HepG2 (cell line): ENCODE measurements around the gene MTRR. TPM values are rescaled to one million over a fixed set of nuclear protein-coding genes. Genes with fewer than 3 reads are reported as not detected.

Source experiments
- DBP ChIP-seq: sonication (generic); formaldehyde crosslinking; IDR thresholded peaks from 2 replicates; pipeline ENCODE4 v1.4.0; 2020; ENCODE audit warnings: missing genetic modification reagents; ENCODE audit errors: not compliant biosample characterization
- E2F1 ChIP-seq: sonication (generic); formaldehyde crosslinking; IDR thresholded peaks from 2 replicates; pipeline ENCODE4 v1.5.0; 2020; ENCODE audit warnings: missing genetic modification reagents
- GPBP1L1 ChIP-seq: sonication (generic); formaldehyde crosslinking; IDR thresholded peaks from 2 replicates; pipeline ENCODE4 v1.5.0; 2020; ENCODE audit warnings: mild to moderate bottlenecking, missing genetic modification reagents
- KDM5B ChIP-seq: sonication (generic); formaldehyde crosslinking; IDR thresholded peaks from 2 replicates; pipeline ENCODE4 v1.4.0; 2020; ENCODE audit warnings: missing genetic modification reagents, mild to moderate bottlenecking, borderline replicate concordance
- KIAA2018 ChIP-seq: sonication (generic); formaldehyde crosslinking; IDR thresholded peaks from 2 replicates; pipeline ENCODE4 v1.5.0; 2020; ENCODE audit warnings: mild to moderate bottlenecking, missing genetic modification reagents, borderline replicate concordance
- MXD1 ChIP-seq: sonication (generic); formaldehyde crosslinking; IDR thresholded peaks from 2 replicates; pipeline ENCODE4 v1.4.0; 2020; ENCODE audit warnings: mild to moderate bottlenecking, missing genetic modification reagents
- MYPOP ChIP-seq: sonication (generic); formaldehyde crosslinking; IDR thresholded peaks from 2 replicates; pipeline ENCODE4 v1.8.1; 2023; ENCODE audit warnings: mild to moderate bottlenecking, moderate library complexity, missing genetic modification reagents
- RFX5 ChIP-seq: IDR thresholded peaks from 2 replicates; pipeline ENCODE4 v1.6.1; 2011; ENCODE audit warnings: low read depth, low read length, improper control_type of control experiment
- SRF ChIP-seq: IDR thresholded peaks from 2 replicates; pipeline ENCODE4 v1.6.1; 2011; ENCODE audit warnings: mild to moderate bottlenecking, low read depth, low read length, moderate library complexity
- ZNF343 ChIP-seq: sonication (generic); formaldehyde crosslinking; IDR thresholded peaks from 2 replicates; pipeline ENCODE4 v1.4.0; 2020; ENCODE audit warnings: mild to moderate bottlenecking, missing genetic modification reagents
- ZNF883 ChIP-seq: sonication (generic); formaldehyde crosslinking; IDR thresholded peaks from 2 replicates; pipeline ENCODE4 v1.5.1; 2020; ENCODE audit warnings: mild to moderate bottlenecking, missing genetic modification reagents; ENCODE audit errors: not compliant biosample characterization
- polyA plus RNA-seq, 8 experiments: library from polyadenylated mRNA; depleted of rRNA in 3 of 8; stranded (reverse) in 7 of 8; unstranded in 1 of 8; fragments of >200 nt; fragmentation: Illumina TruSeq in 4 of 8; extraction: Trizol in 4 of 8; gene quantifications; 2 replicates each; pipeline versions ENCODE4 v1.2.1 to v1.2.3, GENCODE V29; 2011 to 2016; ENCODE audit warnings: low read depth in 4 of 8, missing spikeins in 1 of 8, mixed read lengths in 1 of 8; ENCODE audit not compliant: insufficient read depth in 1 of 8
- total RNA-seq, 5 experiments: library from RNA; depleted of rRNA; stranded (reverse); fragments of >200 nt; fragmentation: Illumina TruSeq; extraction: Trizol; gene quantifications; 2 replicates each; pipeline ENCODE4 v1.2.3, GENCODE V29; 2016; ENCODE audit warnings: low read depth in 1 of 5

The MTRR gene
- total and polyA plus RNA-seq, 2 of the 13 experiments (the other 11 are each of a cell fraction or from before 2014, with no cell fraction given), result 39.2 to 59.2 TPM

- peak; percentile 85; the same call in 1 of the 2 replicates for TF ChIP-seq KDM5B (CRISPR knock-in tag)
- peak; percentile 49; the same call in 1 of the 2 replicates for TF ChIP-seq RFX5
- TF ChIP-seq KIAA2018 (CRISPR knock-in tag), result peak; percentile 60; the same call in 1 of the 2 replicates
- peak; percentile 98 for TF ChIP-seq MYPOP
- TF ChIP-seq MXD1, result peak; percentile 80; the same call in 1 of the 2 replicates
- no peak for TF ChIP-seq SRF
- TF ChIP-seq DBP, result no peak
- TF ChIP-seq ZNF883 (CRISPR knock-in tag), result peak; percentile 82
- TF ChIP-seq GPBP1L1 (CRISPR knock-in tag), result no peak
- TF ChIP-seq ZNF343 (CRISPR knock-in tag), result 0 out of 2 replicates have a peak, but pooled peaks have one; percentile 50
- peak; percentile 11; the same call in 1 of the 2 replicates for TF ChIP-seq E2F1 (CRISPR knock-in tag)
These were observed at the start of gene MTRR, which contains the start of gene FASTKD3 (continued) for GRCh38 chr5:7868773-7869473.
